ENCODE results near the gene WSB1.
"Not testable (repeated sequence)": the region's sequence is repeated elsewhere in the genome, so short reads cannot be mapped to it uniquely, and the experiment has no call there.

WSB1 gene

DNA sequence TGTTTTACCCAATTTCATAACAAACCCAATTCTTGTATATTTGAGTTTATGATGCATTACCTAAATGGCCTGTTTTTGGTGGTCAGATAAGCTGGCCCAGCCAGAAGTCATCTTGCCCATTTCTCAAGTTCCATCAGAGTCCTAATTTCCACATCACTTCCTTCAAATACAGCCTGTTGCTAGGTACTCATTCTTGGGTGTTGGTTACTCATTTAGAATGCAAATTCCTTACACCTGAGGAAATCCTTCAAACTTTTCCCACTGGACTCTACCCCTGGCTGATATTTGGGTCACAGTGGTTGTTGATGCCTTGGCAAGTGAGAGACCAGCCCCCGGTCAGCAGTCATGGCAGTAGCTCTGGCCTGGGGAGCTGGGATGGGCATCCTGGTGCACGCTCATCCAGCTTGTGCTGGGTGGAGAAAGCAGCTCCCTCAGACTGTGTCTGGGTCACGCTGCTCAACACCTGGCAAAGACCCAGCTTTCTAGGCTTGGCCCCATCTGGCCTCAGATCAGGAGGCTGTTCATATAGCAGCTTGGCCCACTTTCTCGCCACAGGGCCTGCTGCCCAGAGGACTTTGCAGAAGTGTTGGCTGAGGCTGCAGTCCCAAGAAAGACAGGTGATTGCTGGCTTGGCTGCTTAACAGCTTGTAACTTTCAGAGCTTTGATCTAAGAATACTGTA lies 25.8 kb downstream of the WSB1 start:
- no peak for DNase-seq

DNA sequence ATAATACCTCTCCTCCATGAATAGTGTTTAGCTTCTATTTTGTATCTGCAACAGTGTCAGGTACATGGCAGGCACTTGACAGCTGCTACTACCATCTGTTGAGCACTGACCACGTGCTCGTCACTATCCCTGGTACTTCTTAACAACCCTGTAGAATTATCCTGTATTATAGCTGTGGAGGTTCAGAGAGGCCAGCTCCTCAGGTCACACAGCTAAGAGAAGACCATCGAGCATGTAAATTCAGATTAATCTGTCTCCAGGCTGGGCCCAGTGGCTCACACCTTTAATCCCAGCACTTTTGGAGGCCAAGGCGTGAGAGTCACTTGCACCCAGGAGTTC lies 26.3 kb downstream of the WSB1 start:
- no peak for DNase-seq

DNA sequence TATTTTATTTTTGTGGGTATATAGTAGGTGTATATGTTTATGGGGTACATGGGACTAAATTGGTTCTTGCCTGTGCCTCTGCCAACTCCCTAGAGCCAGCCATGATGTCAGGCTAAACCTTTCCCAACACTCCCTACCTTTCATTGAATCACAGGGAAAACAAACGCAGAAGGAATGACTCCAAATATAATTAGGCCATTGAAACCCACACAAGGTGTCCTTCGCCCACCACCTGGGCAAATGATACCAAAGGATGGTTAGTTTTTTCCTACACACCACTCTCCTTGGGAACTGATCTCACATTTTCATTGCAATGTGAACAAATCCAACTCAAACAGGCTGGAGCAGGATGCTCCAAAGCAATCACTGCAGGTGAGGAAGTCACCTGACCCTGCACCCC lies 27.5 kb downstream of the WSB1 start:
- no peak for DNase-seq

DNA sequence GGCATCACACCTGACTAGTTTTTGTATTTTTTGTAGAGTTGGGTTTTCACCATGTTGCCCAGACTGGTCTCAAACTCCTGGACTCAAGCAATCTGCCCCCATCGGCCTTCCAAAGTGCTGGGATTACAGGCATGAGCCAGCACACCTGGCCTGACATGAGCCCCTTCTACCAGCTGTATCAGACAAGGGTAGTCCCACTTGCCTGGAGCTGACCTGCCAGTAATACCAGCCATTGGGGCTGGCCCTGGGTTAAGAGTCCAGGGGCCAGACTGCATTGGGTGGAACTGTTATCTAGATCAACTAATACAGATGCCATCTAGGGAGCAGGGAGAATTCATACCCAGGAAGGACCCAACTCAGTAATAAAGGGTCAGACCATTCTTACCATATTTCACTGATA lies 28.1 kb downstream of the WSB1 start:
- no peak for DNase-seq

DNA sequence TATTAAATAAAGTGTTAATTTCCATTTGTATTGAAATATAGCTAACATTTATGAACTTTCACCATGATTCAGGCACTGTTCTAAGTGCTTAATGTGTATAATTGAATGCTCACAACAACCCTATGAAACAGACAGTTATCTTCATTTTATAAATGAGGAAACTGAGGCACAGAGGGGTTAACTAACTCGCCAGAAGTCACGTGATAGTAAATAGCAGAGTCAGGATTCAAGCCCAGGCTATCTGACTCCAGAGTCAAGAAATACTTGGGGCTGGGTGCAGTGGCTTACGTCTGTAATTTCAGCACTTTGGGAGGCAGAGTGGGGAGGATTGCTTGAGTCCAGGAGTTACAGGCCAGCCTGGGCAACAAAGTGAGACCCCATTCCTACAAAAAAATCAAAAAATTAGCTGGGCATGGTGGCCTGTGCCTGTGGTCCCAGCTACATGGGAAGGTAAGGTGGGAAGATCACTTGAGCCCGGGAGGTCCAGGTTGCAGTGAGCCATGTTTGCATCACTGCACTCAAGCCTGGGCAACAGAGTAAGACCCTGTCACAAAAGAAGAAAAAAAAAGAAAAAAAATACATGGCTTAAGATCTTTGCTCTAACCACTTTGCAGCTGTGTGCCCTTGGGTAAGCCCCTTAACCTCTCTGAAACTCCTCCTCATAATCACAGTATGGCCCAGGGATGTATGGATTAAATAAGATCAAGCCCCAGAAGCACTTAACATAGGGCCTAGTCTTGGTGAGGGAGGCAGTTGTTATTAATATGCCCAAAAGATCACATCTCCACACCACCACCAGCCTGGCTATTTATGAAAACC lies 29.0 kb downstream of the WSB1 start:
- no peak for DNase-seq

DNA sequence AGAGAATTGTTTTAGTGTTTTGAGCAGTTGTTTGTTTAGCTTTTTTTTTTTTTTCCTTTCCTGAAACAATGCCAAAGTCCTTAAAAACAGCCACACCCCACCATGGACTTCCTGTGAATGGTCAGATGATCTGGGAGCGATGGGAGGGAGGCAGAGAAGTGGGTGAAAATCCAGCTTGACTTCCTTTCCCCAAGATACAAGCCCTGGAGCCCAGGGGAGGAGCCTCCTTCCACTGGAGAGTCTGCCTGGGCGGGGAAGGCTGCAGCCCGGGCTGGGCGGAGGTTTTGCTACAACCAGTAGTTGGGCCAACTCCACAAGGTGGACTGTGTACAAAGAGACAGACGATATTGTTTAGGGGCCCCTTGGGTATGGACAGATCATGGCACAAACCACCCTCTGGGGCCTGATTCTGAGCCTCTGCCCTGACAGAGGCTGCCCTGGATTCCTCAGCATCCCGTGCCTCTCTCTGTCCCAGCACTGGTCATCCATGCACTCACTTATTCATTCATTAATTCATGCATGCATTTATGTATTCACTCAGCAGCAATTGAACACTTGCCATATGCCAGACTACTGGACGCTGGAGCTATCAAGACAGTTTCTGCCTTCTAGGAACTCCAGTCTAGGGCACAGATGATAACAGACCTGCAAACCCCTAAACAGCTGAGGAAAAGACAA lies 29.8 kb downstream of the WSB1 start:
- DNase-seq, result no peak

DNA sequence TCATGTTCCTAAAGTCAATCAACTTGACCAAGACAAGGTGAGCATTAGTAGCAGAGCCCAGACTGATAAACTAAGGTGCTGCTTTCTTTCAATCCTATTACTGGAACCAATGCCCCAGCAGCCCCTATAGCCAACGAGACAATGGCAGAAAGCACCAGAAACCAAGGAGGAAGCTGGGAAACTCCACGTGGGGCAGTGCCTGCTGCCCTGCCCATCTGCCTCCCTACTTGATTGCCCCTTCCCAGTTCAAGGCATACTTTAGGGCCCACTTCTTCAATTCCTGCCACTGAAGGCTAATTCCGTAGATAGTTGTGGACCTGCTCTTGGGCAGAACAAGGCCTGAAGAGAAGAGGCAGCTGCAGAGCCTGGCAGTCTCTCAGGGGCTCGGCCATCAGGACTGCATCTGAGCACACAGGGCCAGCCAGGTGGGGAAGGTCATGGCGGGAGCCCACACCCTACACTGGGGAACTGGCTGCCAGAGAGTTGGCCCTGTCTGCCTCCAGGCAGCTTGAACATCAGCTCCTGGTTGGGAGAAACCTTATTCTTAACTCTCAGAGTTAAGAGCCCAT lies 30.9 kb downstream of the WSB1 start:
- DNase-seq, result no peak

DNA sequence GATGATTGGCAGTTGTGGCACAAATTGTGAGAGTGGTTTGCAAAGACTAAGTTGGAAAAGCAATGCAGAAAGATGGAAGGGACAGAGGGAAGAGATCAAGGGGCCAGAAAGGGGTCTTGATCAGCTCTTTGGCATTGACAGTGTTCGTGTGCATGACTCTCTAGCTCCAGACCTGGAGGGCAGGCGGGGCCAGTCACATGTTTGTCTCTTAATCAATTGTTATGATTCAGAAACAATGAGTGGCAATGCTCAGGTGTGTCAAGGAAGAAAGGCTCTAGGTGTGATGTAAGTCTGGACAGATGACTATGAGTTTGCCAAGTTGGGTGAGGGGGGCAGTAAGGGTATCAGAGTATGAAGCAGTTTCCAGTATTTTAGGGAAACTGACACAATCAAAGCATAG lies 32.1 kb downstream of the WSB1 start:
- DNase-seq, result no peak

DNA sequence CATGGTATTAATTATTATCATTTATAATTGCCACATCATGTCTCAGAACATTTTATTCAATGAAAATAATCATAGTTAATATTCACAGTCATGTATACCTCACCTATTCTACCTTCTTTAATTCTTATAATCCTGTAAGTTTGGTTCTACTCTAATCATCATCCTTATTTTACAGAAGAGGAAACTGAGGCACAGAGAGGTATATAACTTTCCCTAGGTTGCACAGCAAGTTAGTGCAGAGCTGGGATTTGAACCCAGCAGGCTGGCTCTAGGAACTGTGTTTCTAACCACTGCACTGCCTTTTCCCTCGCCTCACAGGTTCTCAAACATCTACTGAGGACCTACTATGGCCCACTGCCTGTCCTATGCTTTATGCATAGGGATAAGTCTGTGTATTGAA lies 32.7 kb downstream of the WSB1 start:
- no peak for DNase-seq

DNA sequence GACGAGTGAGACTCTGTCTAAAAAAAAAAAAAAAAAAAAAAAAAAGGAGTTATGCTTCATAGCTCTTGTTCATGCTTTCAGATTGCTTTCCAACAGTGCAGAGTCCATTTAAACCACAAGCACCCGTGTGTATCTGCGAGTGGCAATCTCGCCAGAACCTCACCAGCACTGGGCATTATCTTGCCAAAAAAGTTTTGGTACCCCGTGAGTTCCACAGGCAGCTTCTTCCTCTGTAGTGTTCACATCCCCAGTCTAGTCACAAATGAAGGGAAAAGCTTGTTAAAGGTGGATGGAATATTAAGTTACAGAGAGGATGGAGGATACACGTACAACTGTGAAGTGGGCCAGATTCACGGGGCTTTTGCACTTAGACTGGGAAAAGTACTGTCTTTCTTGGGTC lies 33.5 kb downstream of the WSB1 start:
- DNase-seq, result no peak

DNA sequence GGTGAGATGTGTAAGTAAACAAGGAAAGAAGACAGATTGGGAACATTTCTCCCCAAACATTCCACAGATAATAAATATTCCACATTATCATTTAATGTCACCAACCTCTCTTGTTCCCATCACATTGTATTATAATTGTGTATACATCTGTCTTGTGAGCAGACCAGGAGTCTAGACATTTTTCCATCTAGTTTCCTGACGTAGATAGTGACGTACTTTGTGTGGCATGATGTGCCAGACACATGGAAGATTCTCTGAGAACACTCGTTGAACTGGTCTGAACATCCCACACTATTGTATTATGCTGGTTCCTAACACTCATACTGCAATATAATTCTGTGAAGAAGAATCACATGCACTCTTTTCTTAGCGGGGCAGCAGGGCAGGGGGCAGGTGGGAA lies 34.0 kb downstream of the WSB1 start:
- no peak for DNase-seq

DNA sequence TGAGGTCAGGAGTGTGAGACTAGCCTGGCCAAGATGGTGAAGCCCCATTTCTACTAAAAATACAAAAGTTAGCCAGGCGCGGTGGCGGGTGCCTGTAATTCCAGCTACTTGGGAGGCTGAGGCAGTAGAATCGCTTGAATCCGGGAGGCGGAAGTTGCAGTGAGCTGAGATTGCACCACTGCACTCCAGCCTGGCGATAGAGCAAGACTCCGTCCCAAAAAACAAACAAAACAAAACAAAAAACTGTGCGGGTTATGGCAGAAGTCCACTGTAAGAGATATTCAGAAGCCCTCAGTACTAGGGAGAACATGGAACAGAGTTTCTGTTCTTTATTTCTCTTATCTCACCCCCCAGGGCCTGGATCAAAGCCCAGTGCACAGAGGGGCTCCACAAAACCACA lies 34.8 kb downstream of the WSB1 start:
- DNase-seq, result not testable (repeated sequence)

DNA sequence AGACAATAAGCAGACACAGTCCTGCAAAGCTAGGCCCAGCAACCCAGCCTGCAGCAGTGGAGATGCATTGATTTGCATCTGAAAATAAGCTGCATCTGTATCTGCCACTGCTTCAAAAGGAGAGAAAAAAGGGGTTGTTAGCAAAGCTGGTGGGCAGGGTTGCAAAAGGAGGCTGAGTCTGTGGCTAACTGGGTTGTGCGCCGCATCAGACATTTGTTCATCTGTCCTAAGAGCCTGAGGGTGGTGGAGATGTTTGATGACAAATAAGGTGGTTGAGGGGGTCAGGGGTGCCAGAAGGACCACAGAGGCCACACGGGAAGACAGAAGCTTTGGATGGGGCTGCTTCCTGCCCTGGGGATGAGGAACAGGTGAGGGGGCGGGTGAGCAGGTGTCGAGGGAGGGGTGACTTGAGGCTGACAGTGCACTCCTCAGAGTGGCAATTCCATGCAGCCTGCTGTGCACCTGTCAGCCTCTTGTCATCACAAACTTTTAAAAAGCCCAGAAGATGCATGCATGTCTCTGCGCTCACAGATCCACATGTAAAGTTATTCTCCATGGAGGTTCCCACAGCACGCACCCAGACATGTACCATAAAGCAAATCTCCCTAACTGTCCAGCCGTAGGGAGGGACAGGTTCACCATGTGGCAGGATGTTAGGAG lies 35.4 kb downstream of the WSB1 start:
- no peak for DNase-seq

DNA sequence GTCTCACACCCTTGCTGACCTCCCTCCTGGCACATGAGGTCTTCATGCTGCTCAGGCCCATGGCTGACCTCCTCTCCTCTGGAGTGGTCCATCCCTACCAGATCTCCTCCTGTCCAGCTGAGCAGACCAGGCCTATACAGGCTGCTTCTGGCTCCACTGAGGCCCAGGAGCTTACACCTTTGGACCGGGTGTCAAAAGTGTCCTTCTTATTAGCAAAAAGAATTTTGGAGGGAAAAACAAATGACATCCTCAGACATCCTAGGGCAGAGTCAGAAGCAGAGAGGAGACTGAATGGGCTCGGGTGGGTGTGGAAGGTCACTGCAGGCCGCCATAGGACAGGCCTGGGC lies 38.1 kb downstream of the WSB1 start:
- DNase-seq, result no peak

DNA sequence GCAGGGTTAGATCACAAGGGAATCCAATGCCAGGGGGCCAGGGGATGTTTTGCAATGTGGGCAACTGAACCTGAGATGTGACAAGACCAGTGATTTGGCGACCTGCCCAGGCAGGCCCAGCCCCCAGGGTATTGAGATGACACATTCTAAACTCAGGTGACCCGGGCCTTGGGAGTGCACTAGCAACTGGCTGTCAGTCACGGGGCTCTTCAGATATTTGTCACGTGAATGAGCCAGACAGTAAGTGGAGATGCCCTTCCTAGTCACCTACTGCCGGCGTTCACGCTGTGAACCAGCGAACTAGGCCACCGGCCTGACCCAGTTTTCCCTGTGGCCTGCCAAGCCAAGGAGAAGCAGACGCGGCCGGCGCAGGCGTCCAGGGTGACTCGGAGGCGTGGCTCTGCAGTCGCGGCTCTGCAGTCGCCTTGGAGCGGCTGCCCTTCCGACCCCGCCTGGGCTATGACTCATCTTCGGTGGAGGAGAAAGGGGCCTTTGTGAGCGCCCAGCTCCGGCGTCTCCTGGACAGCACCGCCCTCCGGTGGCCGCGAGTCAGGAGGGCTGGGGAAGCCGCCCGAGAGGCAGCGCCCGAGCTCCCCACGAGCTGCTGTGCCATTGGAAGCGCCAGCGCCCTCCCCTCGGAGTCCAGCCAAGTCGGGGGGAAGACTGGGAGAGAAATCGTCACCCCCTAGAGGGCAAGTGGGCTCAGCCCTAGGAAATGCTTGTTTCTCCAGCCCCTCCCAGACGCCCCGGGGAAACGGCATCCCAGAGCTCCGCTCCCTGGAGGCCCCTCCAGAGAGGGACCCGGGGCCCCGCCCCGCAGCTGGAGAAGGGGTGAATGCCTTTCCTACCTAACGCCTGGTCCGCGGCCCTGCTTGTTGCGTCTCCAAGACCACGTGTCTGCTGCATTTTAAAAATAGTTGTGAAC lies 38.8 kb downstream of the WSB1 start:
- peak; percentile 87 for DNase-seq

DNA sequence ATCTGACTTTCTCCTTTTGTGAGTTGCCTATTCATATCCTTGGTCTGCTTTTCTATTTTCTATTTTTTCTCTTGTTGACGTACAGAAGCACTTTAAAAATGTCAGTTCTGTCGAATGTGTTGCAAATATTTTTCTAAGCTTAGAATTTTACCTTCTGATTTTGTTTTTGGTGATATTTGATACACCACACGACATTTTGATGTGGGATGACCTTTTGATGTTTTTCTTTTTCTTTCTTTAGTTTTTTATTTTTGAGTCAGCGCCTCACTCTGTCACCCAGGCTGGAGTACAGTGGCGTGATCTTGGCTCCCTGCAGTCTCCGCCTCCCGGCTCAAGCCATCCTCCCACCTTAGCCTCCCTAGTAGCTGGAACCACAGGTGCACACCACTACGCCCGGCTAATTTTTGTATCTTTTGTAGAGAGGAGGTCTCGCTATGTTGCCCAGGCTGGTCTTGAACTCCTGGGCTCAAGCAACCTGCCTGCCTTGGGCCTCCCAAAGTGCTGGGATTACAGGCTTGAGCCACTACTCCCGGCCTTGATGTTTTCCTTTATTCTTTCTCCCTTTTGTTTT lies 39.6 kb downstream of the WSB1 start:
- DNase-seq, result no peak

DNA sequence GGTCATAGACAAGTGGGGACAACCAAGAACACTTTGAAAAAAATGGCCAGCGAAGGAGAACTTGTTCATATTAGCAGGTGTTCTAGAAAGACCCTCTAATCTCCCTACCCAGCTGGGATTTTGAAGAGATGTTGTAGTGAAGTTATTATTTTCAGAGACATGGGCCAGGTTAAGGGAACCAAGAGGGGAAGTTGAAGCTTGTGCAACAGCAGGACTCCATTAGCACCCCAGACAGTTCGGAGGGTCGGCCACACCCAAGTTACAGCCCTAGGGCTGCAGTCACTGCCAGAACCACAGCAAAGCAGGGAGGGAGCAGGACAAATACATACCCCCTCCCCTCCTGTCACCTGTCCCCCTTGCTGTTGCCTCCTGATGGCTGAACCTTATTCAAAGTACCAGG lies 42.3 kb downstream of the WSB1 start:
- DNase-seq, result no peak

DNA sequence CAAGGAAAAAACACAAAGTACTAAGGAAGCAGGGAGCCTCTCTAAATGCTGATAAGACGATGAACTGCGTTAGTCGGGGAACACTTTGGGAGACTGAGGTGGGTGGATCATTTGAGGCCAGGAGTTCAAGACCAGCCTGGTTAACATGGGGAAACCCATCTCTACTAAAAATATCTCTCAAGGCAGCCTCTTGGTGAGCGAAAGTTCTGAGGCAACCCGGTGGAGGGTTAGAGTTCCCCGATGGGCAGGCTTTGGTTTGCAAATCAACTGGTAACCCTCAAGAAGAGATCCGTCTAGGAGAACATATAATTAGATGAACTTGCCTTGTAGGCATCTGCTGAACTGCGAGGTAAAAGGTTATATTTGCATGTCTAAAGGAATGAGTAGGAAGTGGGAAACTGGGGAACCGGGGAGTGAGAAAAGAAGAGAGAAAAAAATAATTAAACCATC lies 44.6 kb downstream of the WSB1 start:
- no peak for DNase-seq

DNA sequence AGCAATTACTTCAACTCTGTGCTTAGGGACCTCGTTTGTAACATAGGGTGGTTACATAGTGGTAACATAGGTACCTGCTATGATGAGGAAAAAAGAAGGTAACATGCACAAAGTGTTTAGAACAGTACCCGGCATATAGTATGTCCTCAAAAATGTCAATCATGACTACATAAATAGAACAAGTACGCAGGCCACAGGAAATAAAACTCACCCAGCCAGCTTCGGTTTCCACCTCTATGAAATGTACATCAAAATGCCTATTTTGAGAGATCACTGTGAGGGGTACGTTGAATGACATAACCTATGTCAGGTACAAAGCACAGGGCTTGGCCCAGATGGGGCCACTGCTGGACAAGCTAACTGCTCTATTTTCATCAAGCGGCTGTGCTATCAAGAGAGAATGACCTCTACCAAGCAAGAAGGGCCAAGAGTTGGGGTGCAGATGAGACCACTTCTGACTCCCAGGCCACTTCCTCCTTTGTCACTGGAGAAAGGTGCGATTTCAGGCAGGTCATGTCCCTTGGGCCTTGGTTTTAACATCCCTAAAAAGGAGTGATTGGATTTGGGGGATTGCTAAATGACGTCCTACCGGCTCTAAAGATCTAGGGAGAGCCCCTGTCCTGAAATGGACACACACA lies 45.4 kb downstream of the WSB1 start:
- DNase-seq, result no peak

DNA sequence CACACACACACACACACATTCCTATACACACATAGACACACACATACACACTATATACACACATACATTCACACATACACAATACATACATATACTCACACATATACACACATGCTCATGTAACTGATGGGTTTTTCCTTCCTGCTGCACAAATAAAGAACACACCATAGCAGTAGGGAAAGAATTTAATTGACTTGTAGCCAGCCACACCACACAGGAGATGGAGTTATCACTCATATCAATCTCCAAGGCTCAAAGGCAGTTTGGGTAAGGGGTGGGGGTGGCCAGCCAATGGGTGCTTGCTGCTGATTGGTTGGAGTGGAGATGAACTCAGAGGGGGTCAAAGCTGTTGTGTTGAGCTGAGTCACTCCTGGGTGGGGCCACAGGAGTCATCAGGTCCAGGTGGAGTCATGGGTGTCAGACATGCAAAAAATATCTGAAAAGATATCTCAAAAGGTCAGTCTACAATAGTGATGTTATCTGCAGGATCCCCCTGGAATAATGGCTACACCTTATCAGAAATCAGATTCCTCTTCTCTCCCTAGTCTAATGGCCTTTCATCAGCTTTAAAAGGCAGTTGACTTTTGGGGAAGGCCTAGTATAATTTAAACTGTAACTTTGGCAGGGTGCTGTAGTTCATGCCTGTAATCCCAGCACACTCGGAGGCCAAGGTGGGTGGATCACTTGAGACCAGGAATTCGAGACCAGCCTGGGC lies 46.1 kb downstream of the WSB1 start:
- DNase-seq, result no peak

DNA sequence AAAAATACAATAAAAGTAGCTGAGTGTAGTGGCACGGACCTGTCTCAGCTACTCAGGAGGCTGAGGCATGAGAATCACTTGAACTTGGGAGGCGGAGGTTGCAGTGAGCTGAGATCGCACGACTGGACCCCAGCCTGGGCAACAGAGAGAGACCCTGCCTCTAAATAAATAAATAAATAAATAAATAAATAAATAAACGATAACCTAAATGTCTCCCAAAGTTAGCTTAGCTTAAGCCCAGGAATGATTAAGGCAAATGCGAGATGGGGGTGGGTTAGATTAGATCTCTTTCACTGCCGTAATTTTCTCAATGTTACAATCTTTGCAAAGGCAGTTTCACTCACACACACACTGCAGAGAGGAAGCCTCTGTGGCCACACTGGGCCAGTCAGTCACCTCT lies 46.7 kb downstream of the WSB1 start:
- no peak for DNase-seq
